ENCODE measurements around the gene KIFC3. TPM values are rescaled to one million over a fixed set of nuclear protein-coding genes. Genes with fewer than 3 reads are reported as not detected.

KIFC3 gene
- total and polyA plus RNA-seq, 2 of the 8 experiments (the other 6 are each of a cell fraction or from before 2014, with no cell fraction given) = 2.1 to 7.1 TPM

DNA sequence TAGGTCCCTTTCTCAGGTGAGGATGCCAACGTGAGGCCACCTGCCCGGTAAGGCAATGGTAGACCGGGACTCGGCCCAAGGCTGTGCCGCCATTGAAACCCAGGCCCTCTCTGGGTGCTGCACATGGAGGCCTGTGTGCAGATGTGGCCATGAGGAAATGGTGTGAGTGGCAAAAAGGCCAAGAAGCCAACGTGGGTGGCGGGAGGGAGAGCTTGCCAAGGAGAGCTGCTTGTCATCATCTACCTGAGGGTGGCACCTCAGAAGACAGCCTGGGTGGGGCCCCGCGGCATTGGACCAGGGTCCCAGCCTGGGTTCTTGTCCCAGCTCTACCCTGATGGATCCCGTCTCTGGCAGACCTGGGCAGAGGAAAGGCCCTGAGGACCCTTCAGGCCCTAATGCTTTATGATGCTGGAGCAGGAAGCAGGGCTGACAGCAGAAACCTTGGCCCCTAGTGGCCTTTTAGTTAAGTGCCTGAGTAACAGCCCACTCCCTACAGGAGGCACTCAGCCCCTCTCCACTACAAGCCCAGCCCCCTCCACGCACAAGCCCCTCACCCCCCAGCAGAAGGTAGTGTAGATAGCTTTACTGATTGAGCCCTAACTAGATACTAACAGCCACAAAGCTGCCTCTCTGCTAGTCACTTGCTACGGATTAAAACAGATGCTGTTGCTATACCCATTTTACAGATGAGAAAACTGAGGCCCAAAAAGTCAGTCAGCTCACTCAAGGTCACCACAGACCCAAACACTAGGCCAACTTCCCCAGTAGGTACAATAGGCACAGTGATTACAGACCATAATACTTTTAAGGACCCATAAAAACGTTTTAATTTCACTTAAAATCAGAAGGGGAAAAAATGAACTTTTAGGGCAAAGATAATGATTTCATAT, 26.2 kb upstream of the KIFC3 start:
- H3K4me1 ChIP-seq (replicated peaks in 1 of 4; ENCODE audit: control insufficient read depth in 3 of 4, insufficient read depth in 4 of 4, low read length in 3 of 4) = no peaks in the 10 kb centered on the region; a peak in 2 of 7 replicates
- no peak overlapping the region for H3K4me2 ChIP-seq (ENCODE audit: insufficient read depth in 1 of 2, low read depth in 2 of 2, low read length in 2 of 2)
- no peak overlapping the region for H2BK5ac ChIP-seq (ENCODE audit: low read depth, low read length)
- no peaks in the 10 kb centered on the region for H4K20me1 ChIP-seq (replicated peaks in 1 of 2; ENCODE audit: control insufficient read depth in 1 of 2, insufficient read depth in 2 of 2, low read length in 2 of 2)
- ChIA-PET CTCF (ENCODE audit: partially characterized antibody) (interaction anchor here (0.6 to 2.2 kb wide), 21 partner anchors 9 to 204 kb away, joined by 3 to 17 read pairs (median 4); no protein-coding TSS in a partner anchor), POLR2A (ENCODE audit: partially characterized antibody) (no interaction called here)
- H3K18ac ChIP-seq (ENCODE audit: extremely low read depth, low read length) = no peak overlapping the region
- H3K4ac ChIP-seq (replicated peaks; ENCODE audit: insufficient read length, low read depth, low read length) = no peak overlapping the region
- H2BK12ac ChIP-seq (ENCODE audit: low read depth, low read length) = no peak overlapping the region; the same call in 1 of the 2 replicates
- FAIRE-seq = no peak
- H4K91ac ChIP-seq (replicated peaks; ENCODE audit: insufficient read length, low read length) = no peak overlapping the region
- H3K9ac ChIP-seq (replicated peaks in 1 of 4; ENCODE audit: extremely low read depth in 1 of 4, low read depth in 3 of 4, low read length in 3 of 4) = no peak overlapping the region
- no peak overlapping the region for H2AFZ ChIP-seq (ENCODE audit: low read length)
- H2BK20ac ChIP-seq (ENCODE audit: low read length) = no peak overlapping the region
- no peak overlapping the region for H4K5ac ChIP-seq (ENCODE audit: insufficient read length, low read depth, low read length)
- H4K8ac ChIP-seq (ENCODE audit: extremely low read depth, insufficient read depth, low read length) = no peak overlapping the region; the same call in 1 of the 2 replicates
- no peaks in the 10 kb centered on the region for H3K36me3 ChIP-seq (ENCODE audit: control insufficient read depth in 2 of 4, insufficient read depth in 4 of 4, low read length in 3 of 4)
- WGBS, 2 experiments (ENCODE audit: extremely low coverage in 1 of 2, insufficient coverage in 1 of 2, insufficient read length in 1 of 2, insufficient replicate concordance in 2 of 2, low coverage in 1 of 2, low lambda C conversion rate in 2 of 2, missing lambda C conversion rate in 1 of 2) = 91% methylated on average over 13 of the region's 13 CpGs; no CpG with 5 or more reads in 1 of the 2 experiments
- no peak overlapping the region for H3K4me3 ChIP-seq (ENCODE audit: extremely low read depth in 1 of 4, insufficient read depth in 2 of 4, low read depth in 3 of 4, low read length in 4 of 4)
- H3K23ac ChIP-seq (ENCODE audit: insufficient read length) = no peak overlapping the region
- H3K56ac ChIP-seq (replicated peaks; ENCODE audit: insufficient read length, low read depth, low read length) = no peak overlapping the region
- H2AK5ac ChIP-seq (ENCODE audit: low read depth, low read length) = no peak overlapping the region
- no peaks in the 10 kb centered on the region for H3K27me3 ChIP-seq (replicated peaks in 1 of 4; ENCODE audit: control insufficient read depth in 3 of 4, extremely low read depth in 1 of 4, insufficient read depth in 3 of 4, low read length in 3 of 4)
- H3K23me2 ChIP-seq (ENCODE audit: low read depth, low read length) = no peaks in the 10 kb centered on the region; the same call in 1 of the 2 replicates
- no peaks in the 10 kb centered on the region for H3K9me3 ChIP-seq (ENCODE audit: insufficient read depth in 2 of 2, low read depth in 1 of 2, low read length in 1 of 2)
- DNase-seq (ENCODE audit: low read depth in 1 of 2, low spot score in 2 of 2) = no peak
- no peak overlapping the region for H3K27ac ChIP-seq (ENCODE audit: low read depth, low read length)
- H2BK15ac ChIP-seq (ENCODE audit: low read length) = peak overlapping the region; percentile 72; the same call in 1 of the 2 replicates
- no peak overlapping the region for H3K14ac ChIP-seq (ENCODE audit: insufficient read length)
- H3K79me1 ChIP-seq (ENCODE audit: low read depth, low read length) = no peaks in the 10 kb centered on the region; the same call in 1 of the 2 replicates
- no peak overlapping the region for H2BK120ac ChIP-seq (replicated peaks; ENCODE audit: low read depth, low read length)
- H3K79me2 ChIP-seq (ENCODE audit: control insufficient read depth in 1 of 2, insufficient read depth in 2 of 2, low read length in 2 of 2) = no peaks in the 10 kb centered on the region
- TF ChIP-seq SIRT6 (IDR thresholded peaks at IDR 0.05; ENCODE audit: low read length) (no peak), KDM1A (IDR thresholded peaks at IDR 0.05; ENCODE audit: borderline replicate concordance, low read length) (peak; percentile 99), RAD21 (IDR thresholded peaks at IDR 0.05 in 1 of 2, conservative IDR thresholded peaks at IDR 0.05 in 1 of 2; ENCODE audit: low read depth in 2 of 2, low read length in 2 of 2) (peak in 1 of 2 experiments; percentile 41; a peak in 2 of 4 replicates), BACH1 (IDR thresholded peaks at IDR 0.05; ENCODE audit: low read length) (no peak), EP300 (IDR thresholded peaks at IDR 0.05; ENCODE audit: borderline replicate concordance in 1 of 2, low read depth in 2 of 2, low read length in 2 of 2) (no peak), CTBP2 (IDR thresholded peaks at IDR 0.05; ENCODE audit: borderline replicate concordance, insufficient read depth, insufficient read length, low read length) (no peak)
- TF ChIP-seq, protein P1, sequence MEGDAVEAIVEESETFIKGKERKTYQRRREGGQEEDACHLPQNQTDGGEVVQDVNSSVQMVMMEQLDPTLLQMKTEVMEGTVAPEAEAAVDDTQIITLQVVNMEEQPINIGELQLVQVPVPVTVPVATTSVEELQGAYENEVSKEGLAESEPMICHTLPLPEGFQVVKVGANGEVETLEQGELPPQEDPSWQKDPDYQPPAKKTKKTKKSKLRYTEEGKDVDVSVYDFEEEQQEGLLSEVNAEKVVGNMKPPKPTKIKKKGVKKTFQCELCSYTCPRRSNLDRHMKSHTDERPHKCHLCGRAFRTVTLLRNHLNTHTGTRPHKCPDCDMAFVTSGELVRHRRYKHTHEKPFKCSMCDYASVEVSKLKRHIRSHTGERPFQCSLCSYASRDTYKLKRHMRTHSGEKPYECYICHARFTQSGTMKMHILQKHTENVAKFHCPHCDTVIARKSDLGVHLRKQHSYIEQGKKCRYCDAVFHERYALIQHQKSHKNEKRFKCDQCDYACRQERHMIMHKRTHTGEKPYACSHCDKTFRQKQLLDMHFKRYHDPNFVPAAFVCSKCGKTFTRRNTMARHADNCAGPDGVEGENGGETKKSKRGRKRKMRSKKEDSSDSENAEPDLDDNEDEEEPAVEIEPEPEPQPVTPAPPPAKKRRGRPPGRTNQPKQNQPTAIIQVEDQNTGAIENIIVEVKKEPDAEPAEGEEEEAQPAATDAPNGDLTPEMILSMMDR (IDR thresholded peaks at IDR 0.05; ENCODE audit: control extremely low read depth in 1 of 3, insufficient read depth in 1 of 3, low read depth in 1 of 3, low read length in 3 of 3) = peak; percentile 41 to 59 (median 44)
